ENCODE data around the gene NUDCD2.

NUDCD2 gene, protein sequence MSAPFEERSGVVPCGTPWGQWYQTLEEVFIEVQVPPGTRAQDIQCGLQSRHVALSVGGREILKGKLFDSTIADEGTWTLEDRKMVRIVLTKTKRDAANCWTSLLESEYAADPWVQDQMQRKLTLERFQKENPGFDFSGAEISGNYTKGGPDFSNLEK

DNA sequence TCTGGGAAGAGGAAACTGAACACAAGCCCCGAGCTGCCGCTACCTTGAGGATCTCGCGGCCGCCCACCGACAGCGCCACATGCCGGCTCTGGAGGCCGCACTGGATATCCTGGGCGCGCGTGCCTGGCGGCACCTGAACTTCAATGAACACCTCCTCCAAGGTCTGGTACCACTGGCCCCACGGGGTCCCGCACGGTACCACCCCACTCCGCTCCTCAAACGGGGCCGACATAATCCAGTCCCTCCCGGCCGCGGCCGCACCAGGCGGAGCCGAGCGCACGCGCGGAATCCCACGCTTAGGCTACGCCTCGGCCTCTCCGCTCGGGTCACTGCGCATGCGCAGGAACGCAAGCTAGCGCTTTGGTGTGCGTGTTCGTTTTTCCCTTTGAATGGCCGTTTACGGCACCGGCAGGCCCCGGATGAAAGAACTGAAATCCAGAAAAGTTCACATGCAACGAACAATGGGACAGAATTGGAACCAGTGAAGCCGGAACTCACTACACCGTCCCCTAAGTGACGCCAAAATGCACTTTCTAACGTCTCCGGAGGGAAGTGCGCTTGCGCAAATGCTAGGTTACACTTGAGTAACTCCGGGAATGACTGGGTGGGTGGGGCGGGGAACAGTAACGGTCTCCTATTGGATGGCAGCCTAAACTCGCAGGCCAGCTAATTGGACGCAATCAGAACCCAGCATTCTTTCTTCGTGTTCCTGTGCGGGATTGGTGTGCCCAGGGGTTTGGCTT is at the start of gene NUDCD2:
Gene NUDCD2 (minus strand): TSS at position 284 of the 743 bp plus-strand sequence. CDS start 52 bp downstream, at position 232.
- DNase-seq, result peak; percentile 98

- no peak for DNase-seq
Observed at GRCh38 chr5:163509291-163509951, 49.5 kb upstream of the NUDCD2 start.

DNA sequence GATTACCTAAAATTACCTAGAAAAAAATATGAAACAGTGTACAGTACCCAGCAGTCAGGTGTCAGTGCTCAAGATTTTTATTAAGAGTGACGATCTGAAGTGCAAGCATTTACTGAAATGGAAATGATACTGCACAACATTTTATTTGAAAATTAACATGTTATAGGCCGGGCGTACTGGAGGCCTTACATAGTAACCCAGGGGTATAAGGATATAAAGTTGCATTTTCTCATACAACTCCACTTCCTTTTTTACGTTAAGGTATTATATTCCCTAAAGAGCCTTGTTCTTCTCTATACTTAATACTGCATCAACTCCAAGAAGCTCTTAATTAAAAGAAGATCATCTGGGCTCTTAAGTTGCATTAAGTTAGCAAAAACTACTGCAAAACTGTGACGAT is 48.9 kb upstream of the NUDCD2 start:
- no peak for DNase-seq

- DNase-seq, result no peak
Observed at GRCh38 chr5:163506726-163507125, 46.8 kb upstream of the NUDCD2 start.

DNA sequence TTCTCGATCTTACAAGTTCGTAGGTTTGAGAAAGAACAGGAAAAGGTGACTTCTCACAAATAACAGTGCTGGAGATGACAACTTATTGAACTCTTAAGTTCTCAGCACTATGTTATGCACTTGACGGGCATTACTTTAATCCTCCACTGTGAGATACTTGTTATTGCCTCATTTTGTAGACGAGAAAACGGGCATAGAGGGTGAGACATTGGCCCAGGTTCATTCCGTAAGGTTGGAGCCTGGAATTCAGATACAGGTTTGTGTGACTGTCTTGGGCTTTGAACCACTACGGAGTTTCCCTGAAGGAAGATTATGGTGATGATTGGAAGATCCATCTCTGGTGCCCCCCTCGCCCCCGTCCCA is 46.2 kb upstream of the NUDCD2 start:
- no peak for DNase-seq

DNA sequence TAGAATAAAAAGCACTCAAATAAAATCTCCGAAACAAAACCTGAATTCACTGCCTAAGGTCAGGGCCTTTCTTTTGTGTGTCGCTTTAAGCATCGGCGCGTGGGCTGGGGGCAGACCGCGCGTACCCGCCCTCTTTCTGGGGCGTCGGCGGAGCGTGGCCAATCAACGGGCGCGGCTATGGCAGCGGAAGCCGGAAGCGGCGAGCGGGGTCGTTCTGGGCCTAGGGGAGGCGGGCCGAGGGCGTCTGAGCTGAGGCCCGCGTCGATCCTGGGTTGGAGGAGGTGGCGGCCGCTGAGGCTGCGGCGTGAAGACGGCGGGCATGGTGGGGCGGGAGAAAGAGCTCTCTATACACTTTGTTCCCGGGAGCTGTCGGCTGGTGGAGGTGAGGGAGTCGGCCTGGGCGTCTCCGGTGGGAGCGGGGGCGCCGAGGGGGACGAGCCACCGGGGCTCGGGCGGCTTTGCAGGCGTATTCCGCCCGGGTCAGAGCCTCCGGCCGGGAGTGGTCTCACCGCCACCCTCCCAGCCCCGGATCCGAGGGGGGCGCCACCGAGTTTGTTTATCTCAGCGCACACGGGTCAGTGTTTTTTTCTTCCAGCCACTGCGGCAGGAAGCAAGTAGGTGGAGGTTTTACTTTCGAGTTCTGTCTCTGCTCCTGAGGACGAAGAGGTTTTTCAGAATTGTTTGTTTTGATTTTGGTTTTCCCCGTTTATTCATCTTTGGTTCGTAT is 45.6 kb upstream of the NUDCD2 start, which contains the start of gene MAT2B:
Gene MAT2B (plus strand): TSS at position 252 of the 727 bp plus-strand sequence. CDS start 68 bp downstream, at position 320.
- peak; percentile 96 for DNase-seq

DNA sequence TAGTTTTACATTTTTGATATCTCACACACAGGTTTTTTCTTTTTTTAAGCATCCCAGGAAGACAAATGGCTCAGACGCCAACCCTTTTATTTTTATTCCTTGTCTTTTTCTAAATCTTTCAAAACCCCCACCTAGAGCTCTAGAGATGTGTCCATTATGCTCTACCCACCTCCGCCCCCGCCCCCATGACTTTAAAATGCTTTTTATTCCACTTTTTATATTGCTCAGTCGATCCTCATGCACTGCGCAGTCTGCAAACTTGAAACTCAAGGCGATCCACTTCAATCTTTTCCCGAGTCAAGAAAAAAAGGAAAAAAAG is 45.1 kb upstream of the NUDCD2 start:
- DNase-seq, result no peak

GRCh38 chr5:163504079-163504931 is 44.4 kb upstream of the NUDCD2 start:
- DNase-seq, result peak; percentile 70

- peak; percentile 65 for DNase-seq
Observed at GRCh38 chr5:163503106-163504078, 43.5 kb upstream of the NUDCD2 start.

DNA sequence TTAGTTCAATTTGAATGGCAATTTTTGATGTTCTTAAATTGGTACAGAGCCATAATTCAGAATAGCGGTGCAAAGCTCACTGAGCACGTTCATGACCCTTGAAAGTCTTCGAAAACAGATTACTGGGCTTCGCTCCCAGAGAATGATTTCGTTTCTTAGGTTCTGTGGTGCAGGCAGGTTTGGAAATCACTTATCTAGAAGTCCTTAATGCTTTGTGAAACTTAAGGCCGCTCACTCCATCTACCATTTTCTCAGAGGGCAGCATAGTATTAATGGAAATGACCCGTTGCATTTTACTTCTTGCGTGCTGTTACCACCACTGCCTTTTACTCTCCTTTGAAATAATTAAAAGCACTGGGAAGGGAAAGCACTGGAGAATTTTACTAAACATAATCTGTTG is 42.6 kb upstream of the NUDCD2 start:
- no peak for DNase-seq

DNA sequence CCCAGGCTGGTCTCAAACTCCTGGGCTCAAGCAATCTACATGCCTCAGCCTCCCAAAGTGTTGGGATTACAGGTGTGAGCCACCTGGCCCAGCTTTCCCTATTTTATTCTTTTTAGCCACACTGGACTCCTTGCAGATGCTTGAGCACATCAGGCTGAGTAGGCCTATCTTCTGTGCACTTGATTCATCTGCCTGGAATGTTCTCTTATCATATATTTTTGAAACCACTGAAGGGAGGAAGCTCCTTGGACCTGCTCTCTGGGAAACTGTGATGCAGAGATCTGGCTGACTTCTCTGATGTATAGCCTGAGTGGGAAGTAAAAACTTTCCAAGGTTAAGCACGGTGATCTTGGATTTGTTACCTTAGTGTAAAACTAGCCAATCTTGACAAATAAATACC is 39.0 kb upstream of the NUDCD2 start:
- DNase-seq, result no peak

- no peak for DNase-seq
Observed at GRCh38 chr5:163497315-163497714, 37.4 kb upstream of the NUDCD2 start.

DNA sequence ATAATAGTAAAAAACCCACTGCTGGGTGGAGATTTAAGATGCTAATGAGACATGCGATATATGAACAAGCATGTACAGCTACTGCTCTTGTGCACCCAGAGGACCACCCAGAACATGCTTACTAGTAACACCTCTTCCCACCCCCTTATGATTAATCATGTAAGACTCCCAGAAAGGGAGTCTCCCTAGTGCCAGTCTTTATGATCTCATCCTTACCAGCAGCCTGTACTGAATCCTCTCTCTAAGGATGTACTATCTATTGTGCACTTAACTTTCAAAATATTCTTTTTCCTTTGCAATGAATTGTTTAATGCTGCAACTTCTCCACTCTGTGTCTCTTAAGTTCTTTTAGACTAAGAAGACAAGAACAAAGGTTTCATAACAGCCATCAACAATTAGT is 36.4 kb upstream of the NUDCD2 start:
- no peak for DNase-seq

GRCh38 chr5:163489745-163490075 is 29.8 kb upstream of the NUDCD2 start:
- DNase-seq, result no peak

DNA sequence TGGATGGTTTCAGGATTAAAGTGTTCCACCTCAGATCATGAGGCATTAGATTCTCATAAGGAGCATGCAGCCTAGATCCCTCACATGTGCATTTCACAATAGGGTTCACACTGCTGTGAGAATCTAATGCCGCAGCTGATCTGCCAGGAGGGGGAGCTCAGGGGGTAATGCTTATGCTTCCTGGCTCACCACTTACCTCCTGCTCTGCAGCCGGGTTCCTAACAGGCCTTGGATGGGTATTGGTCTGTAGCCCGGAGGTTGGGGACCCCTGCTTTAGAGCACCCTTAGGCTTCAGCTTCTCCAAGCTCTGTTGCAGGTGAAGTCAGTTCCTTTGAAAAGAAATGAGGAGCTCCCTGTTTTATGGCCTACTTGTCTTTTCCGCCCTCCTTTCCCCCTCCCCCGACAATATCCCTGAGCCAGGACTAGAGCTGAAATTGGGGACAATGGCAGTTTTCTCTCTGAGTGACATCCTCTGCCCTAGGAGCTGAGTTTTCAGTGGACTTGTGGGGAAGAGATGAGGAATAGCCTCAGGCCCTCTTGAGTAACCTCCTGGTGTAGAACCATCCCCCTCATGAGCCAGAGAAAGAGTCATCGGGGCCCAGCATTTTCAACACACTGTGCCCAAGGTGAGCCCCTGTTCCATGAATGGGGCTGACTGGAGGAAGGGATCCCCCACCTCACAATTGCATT is 29.3 kb upstream of the NUDCD2 start:
- DNase-seq, result no peak

GRCh38 chr5:163478982-163479271 is 19.0 kb upstream of the NUDCD2 start:
- no peak for DNase-seq

- DNase-seq, result no peak
Observed at GRCh38 chr5:163478126-163478981, 18.5 kb upstream of the NUDCD2 start.

DNA sequence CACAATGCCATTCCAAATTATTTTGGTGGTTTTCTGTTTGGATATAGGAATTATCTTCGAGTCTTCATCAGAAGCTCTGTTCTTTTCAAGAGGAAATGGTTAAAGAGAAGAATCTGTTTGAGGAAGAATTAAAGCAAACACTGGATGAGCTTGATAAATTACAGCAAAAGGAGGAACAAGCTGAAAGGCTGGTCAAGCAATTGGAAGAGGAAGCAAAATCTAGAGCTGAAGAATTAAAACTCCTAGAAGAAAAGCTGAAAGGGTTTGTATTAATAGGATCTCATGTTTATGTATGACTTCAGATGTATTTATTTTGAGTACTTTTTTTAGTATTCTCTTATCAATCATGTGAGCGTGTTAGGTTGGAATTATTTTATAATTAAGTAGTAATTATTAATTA is 15.5 kb upstream of the NUDCD2 start:
- no peak for DNase-seq

GRCh38 chr5:163473635-163474243 is 13.8 kb upstream of the NUDCD2 start:
- no peak for DNase-seq

GRCh38 chr5:163467682-163468081 is 7.8 kb upstream of the NUDCD2 start:
- DNase-seq, result no peak
